Breast epithelium (tissue), 4 donors: ENCODE measurements around the gene BTLA. TPM values are rescaled to one million over a fixed set of nuclear protein-coding genes. Genes with fewer than 3 reads are reported as not detected.

ENCODE experiments used
- DNase-seq, 2 donors: peaks; one replicate each; pipeline ENCODE4 v3.0.0-alpha.2; 2019; ENCODE audit warnings: low spot score in 2 of 2
- H3K27ac ChIP-seq, 2 donors: fragments of 200-600 bp; sonication (generic) in 1 of 2; one replicate each; pipeline ENCODE4 v1.5.1; 2016 to 2019; ENCODE audit warnings: mild to moderate bottlenecking in 1 of 2
- H3K27me3 ChIP-seq, 2 donors: fragments of 200-600 bp; sonication (generic) in 1 of 2; one replicate each; pipeline versions ENCODE4 v1.5.1 to v1.6.0; 2017 to 2019; ENCODE audit warnings: control low read depth in 1 of 2, mild to moderate bottlenecking in 1 of 2
- H3K36me3 ChIP-seq: fragments of 200-600 bp; one replicate; pipeline ENCODE4 v1.5.1; 2019
- H3K4me1 ChIP-seq, 2 donors: fragments of 200-600 bp; sonication (generic); one replicate each; pipeline ENCODE4 v1.5.1; 2016 to 2019; ENCODE audit warnings: control low read depth in 1 of 2
- H3K4me3 ChIP-seq, 3 donors: fragments of 200-600 bp; sonication (generic); 1 replicate in 2 of 3; 2 replicates in 1 of 3; pipeline ENCODE4 v1.5.1; 2016 to 2019; ENCODE audit warnings: mild to moderate bottlenecking in 3 of 3, moderate library complexity in 2 of 3
- H3K9me3 ChIP-seq, 2 donors: fragments of 200-600 bp; sonication (generic) in 1 of 2; one replicate each; pipeline ENCODE4 v1.5.1; 2016 to 2019; ENCODE audit warnings: control low read depth in 1 of 2
- CTCF ChIP-seq, 3 donors: fragments of 450-650 bp; IDR thresholded peaks; one replicate each; pipeline ENCODE4 v1.5.1; 2016 to 2017; ENCODE audit warnings: antibody characterized with exemption in 3 of 3, mild to moderate bottlenecking in 3 of 3, moderate library complexity in 3 of 3
- POLR2A ChIP-seq: fragments of 450-650 bp; IDR thresholded peaks from one replicate; pipeline ENCODE4 v1.6.1; 2016; ENCODE audit warnings: antibody characterized with exemption, mild to moderate bottlenecking, moderate library complexity
- POLR2AphosphoS5 ChIP-seq, 3 donors: sonication (generic); formaldehyde crosslinking; IDR thresholded peaks; one replicate each; pipeline ENCODE4 v1.6.1; 2017; ENCODE audit warnings: antibody characterized with exemption in 3 of 3
- intact Hi-C: fragments of 100-400 bp; cut with DNase I; formaldehyde crosslinking; loops from one replicate; pipeline ENCODE4 v1.15.1; 2023; ENCODE audit warnings: low total_unique reads
- total RNA-seq, 3 donors: library from RNA; depleted of rRNA; stranded (reverse); fragments of >200 nt; gene quantifications; one replicate each; pipeline ENCODE4 v1.1.0, GENCODE V29; 2016

BTLA gene, protein sequence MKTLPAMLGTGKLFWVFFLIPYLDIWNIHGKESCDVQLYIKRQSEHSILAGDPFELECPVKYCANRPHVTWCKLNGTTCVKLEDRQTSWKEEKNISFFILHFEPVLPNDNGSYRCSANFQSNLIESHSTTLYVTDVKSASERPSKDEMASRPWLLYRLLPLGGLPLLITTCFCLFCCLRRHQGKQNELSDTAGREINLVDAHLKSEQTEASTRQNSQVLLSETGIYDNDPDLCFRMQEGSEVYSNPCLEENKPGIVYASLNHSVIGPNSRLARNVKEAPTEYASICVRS
- total RNA-seq = 1 to 10 TPM in 1 of 3 donors, under 1 TPM in 2; 0.80 to 1.5 (median 0.98) TPM

GRCh38 chr3:112498914-112499711 lies at the start of gene BTLA:
Gene BTLA, minus strand, starts transcription at chr3:112499472. Its CDS starts 114 bp downstream, at chr3:112499358.
- Histone ChIP-seq H3K9me3 (no peaks in the 10 kb centered on the region), H3K4me3 (no peak within 1 kb of the TSS), H3K4me1 (no peaks in the 10 kb centered on the region), H3K36me3 (no peaks in the 10 kb centered on the region), H3K27ac (no peak within 1 kb of the TSS), H3K27me3 (no peaks in the 10 kb centered on the region)
- TF ChIP-seq POLR2AphosphoS5 (IDR thresholded peaks at IDR 0.05) (no peak), CTCF (IDR thresholded peaks at IDR 0.05) (no peak), POLR2A (no peak)
- intact Hi-C loops = no loop called here
- DNase-seq = no peak

DNA sequence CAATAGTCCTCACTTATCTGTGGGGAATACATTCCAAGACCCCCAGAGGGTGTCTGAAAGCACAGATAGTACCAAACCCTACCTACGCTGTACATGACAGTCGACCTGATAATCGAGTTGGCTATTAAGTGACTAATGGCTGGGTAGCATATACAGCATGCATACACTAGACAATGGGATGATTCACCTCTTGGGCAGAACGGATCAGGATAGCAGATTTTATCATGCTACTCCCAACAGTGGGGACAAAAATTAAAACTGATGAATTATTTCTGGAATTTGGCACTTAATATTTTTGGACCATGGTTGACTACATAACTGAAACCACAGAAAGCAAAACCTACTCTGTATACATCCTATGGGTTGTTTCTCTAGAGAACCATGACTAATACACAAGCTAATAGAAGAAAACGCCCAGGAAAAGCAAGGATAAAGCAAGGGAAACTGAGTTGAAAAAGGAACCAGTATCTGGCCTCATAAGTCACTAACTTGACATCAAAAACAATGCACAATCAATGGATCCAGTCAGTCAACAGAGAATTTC lies 47.0 kb upstream of the BTLA start:
- Histone ChIP-seq H3K27me3 (no peaks in the 10 kb centered on the region), H3K36me3 (peaks cover 7% of the 10 kb centered on the region), H3K9me3 (no peaks in the 10 kb centered on the region), H3K4me1 (no peaks in the 10 kb centered on the region), H3K4me3 (no peak overlapping the region), H3K27ac (no peak overlapping the region)
- no peak for DNase-seq
- TF ChIP-seq POLR2AphosphoS5 (IDR thresholded peaks at IDR 0.05) = no peak
- TF ChIP-seq POLR2A = no peak
- no peak for TF ChIP-seq CTCF (IDR thresholded peaks at IDR 0.05)
- intact Hi-C loops = no loop called here

- H3K27me3 ChIP-seq = no peaks in the 10 kb centered on the region
- H3K36me3 ChIP-seq = no peaks in the 10 kb centered on the region
- intact Hi-C loops = no loop called here
- TF ChIP-seq CTCF (IDR thresholded peaks at IDR 0.05) (no peak), POLR2A (no peak), POLR2AphosphoS5 (IDR thresholded peaks at IDR 0.05) (no peak)
- H3K4me3 ChIP-seq = no peak overlapping the region
- H3K4me1 ChIP-seq = no peaks in the 10 kb centered on the region
- no peak for DNase-seq
- no peaks in the 10 kb centered on the region for H3K9me3 ChIP-seq
- H3K27ac ChIP-seq = no peak overlapping the region
Measured at GRCh38 chr3:112539825-112540650, 40.8 kb upstream of the BTLA start.

DNA sequence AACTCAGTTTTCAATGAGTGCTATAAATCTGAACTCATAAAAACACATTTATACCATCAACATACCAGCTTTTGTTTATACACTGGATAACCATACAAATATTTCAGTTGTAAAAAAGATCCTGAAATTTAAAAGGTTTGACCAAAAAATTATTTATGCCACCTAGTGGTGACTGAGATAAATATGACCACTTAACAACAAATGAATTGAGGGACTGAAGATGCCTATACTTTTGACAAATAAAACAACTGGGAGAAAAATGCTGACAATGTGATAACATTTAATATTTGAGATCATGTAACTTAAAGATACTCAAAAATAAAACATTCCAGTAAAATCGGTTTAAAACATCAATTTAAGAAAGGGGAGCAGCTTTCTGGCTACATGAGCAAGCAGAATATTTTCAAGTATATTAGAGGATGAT lies 32.1 kb upstream of the BTLA start:
- TF ChIP-seq POLR2AphosphoS5 (IDR thresholded peaks at IDR 0.05) (no peak), CTCF (IDR thresholded peaks at IDR 0.05) (peak; percentile 49 to 55 (median 54)), POLR2A (no peak)
- DNase-seq = no peak
- H3K27me3 ChIP-seq = no peaks in the 10 kb centered on the region
- H3K9me3 ChIP-seq = no peaks in the 10 kb centered on the region
- H3K4me3 ChIP-seq = no peak overlapping the region
- no peak overlapping the region for H3K27ac ChIP-seq
- H3K36me3 ChIP-seq = no peaks in the 10 kb centered on the region
- no peaks in the 10 kb centered on the region for H3K4me1 ChIP-seq
- intact Hi-C loops = no loop called here
